Left ventricle myocardium superior (tissue), 1 donor: ENCODE data around the gene OLFML2A. TPM values are rescaled to one million over a fixed set of nuclear protein-coding genes. Genes with fewer than 3 reads are reported as not detected.

Source experiments
- ATAC-seq: fragments of 200-7000 bp; cut with Tn5 transposase; one replicate; pipeline ENCODE4 v1.9.1; 2020; ENCODE audit warnings: mild to moderate bottlenecking, moderate library complexity
- DNase-seq: peaks from one replicate; pipeline ENCODE4 v3.0.0-alpha.2; 2020
- intact Hi-C: fragments of 100-400 bp; cut with micrococcal nuclease; formaldehyde crosslinking; loops from one replicate; pipeline ENCODE4 v1.11.0; 2022
- total RNA-seq: library from RNA; stranded (reverse); fragmentation: NEBNext Ultra II Directional; extraction: Animal tissue kit (Norgen Biotek cat#: 25700); gene quantifications from one replicate; pipeline ENCODE4 v1.2.1, GENCODE V29; 2021
- donor health status: DM: no; HTN: yes; CAD: no; lungs with severe emphysema.

OLFML2A gene
- total RNA-seq, 1 donor from 2014 or later: 38.0 TPM

GRCh38 chr9:124758691-124759090 lies 18.2 kb upstream of the OLFML2A start:
- DNase-seq (no peak), ATAC-seq (no peak)
- intact Hi-C loops: no loop called here

GRCh38 chr9:124759327-124759726 lies 17.6 kb upstream of the OLFML2A start:
- no peak for ATAC-seq
- intact Hi-C loops: no loop called here
- DNase-seq: no peak

DNA sequence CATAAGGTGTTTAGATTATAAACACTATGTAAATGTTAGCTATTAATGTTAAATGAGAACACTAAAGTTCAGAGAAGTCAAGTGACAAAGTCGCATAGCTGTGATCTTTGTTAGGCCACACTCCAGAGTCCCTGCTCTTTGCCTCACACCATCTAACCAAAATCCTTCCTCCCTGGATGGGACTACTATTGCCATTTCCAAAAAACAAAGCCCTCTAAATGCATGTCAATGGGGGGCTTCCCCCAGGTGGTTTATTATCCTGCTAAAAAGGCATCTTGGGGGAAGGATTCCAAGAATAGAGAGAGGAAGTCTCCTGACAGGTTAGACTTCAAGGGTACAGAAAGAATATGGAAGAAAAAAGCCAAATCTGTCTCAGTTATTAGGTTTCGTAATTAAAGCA lies 16.2 kb upstream of the OLFML2A start:
- DNase-seq (no peak), ATAC-seq (no peak)
- intact Hi-C loops: no loop called here

DNA sequence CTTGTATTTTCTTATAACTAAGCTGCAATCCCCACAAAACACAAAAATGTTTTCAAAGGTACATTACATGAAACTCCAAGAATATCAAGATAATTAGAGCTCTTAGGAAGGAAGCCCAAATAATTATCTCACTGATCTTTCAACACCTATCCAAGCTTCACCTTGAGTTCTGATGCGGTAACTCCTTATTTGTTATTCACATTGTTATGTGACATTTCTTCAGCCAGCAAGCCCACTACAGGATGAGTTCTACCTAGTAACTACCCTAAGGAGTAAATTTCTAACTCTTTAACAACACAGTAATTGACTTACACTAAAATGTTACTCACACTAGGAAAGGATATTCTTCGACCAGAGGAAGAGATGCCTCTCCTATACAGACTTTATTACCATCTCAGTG lies 15.7 kb upstream of the OLFML2A start:
- intact Hi-C loops: no loop called here
- DNase-seq: no peak
- no peak for ATAC-seq

DNA sequence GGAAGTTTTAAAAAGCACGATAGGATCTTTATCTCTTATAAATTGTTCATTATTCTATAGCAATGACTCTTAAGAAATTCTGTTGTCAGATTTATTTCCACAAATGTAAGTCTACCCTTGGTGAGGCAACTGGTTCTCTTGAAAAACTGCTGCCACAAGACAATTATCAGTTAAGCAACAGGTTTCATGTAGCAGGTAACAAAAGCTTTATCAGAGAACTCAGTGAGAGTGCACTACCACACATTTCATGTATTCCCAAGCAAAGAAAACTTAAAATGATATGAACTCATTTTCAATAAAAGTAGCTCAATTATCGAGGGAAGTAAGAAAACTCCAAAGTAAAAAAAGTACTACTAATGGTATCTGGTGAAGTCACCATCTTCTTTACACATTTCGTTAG lies 15.2 kb upstream of the OLFML2A start:
- ATAC-seq (no peak), DNase-seq (no peak)
- intact Hi-C loops: no loop called here

GRCh38 chr9:124762633-124763032 lies 14.3 kb upstream of the OLFML2A start:
- DNase-seq (no peak), ATAC-seq (no peak)
- intact Hi-C loops: no loop called here

- DNase-seq: no peak
- ATAC-seq: peak; percentile 11
- intact Hi-C loops: no loop called here
Measured at GRCh38 chr9:124764774-124765438, 12.0 kb upstream of the OLFML2A start.

GRCh38 chr9:124765439-124765835 lies 11.5 kb upstream of the OLFML2A start:
- ATAC-seq: no peak

DNA sequence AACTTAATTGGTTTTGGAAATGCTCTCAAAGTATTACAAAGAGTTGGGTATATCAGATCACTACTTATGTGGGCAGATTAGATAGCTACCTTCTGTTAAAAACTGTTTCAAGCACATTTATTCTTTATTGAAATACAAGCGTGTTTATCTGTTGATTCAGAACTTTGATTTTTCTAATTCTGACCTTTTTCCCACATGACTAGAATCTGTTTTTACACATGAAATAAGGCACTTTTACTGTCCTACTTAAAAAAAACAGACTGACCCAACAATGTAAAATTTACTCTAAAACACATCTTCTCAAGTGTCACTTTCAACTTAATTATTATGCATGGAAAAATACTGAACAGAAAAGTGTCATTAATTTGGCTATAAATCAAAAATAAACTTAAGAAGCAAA lies 10.6 kb upstream of the OLFML2A start:
- no peak for ATAC-seq
- DNase-seq: no peak
- intact Hi-C loops: no loop called here

More at GRCh38 chr9:124765439-124765835, 11.5 kb upstream of the OLFML2A start:
- intact Hi-C loops: no loop called here
- no peak for DNase-seq

DNA sequence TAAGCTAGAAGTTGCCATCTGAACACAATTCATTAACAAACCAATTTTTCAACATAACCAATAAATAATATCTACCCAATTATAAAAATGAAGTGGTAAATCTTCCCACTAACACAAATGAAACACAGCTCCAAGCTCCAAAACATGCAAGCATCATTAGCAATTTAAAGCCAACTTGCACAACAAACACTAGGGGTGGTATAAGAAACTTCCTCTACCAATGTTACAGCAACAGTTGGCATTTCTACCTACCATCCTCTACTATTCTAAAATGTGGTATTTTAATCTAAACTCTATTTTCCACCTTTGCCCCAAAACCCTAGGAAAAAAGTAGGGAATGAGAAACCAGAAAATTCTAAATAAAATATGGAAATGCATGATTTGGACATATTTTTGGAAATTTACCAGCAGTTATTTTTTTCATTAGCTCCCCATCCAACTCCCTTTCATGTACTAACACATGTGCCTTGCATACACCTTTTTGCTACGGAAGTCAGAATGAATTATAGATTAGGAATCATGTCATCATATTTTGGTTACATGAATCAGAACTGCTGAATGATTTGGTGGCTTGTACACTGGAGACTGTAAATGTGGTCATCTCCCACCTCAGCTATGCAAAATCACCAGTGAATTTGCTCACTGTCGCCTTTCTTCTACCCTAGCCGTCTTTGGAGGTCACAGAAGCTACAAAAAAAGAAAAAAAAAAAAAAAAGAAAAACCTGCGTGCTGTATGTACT lies 9.9 kb upstream of the OLFML2A start:
- DNase-seq: no peak
- intact Hi-C loops: no loop called here
- no peak for ATAC-seq

GRCh38 chr9:124767821-124768220 lies 9.1 kb upstream of the OLFML2A start:
- intact Hi-C loops: no loop called here
- DNase-seq (no peak), ATAC-seq (no peak)

- intact Hi-C loops: no loop called here
- no peak for ATAC-seq
- no peak for DNase-seq
Measured at GRCh38 chr9:124768334-124768733, 8.6 kb upstream of the OLFML2A start.

DNA sequence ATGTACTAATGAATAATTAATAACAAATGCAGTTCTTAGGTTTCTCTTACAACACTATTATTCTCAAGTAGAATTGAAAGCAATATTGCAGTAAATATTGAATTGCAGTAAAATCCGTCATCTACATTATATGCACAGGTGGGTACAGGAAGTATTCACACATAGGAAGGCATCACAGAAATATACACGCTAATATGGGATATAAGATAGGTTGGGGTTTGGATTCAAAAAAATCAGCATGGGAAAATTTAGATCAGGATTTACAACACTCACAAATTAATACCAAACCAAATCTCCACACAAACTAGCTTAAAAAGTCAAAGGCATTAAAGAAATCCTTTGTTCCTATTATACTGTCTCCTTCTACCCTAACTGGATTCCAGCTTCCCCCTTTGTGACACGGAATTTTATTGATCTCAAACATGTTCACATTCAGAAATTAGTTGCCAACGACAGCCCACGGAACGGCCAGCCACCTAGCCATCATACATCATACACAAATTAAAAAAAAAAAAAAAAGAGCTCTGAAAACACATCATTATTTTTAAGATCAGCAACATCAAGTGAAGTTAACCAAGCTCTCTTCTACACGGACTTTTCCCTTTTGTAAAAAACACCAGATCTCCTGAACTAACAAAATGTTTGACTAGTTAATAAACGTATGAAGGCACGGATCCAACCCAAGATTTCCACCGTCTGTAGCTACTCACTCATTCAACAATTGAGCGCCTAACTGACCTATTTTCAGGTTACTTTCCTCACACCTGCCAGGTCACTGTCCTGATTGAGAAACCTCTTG lies 8.0 kb upstream of the OLFML2A start:
- DNase-seq (no peak), ATAC-seq (no peak)
- intact Hi-C loops: no loop called here

- ATAC-seq (no peak), DNase-seq (peak; percentile 59)
- intact Hi-C loops: loop anchor here (5.0 to 10.0 kb wide), 2 partner anchors 83 to 375 kb away; partner anchors contain the start of genes SCAI and WDR38
Measured at GRCh38 chr9:124769549-124770358, 7.2 kb upstream of the OLFML2A start.

DNA sequence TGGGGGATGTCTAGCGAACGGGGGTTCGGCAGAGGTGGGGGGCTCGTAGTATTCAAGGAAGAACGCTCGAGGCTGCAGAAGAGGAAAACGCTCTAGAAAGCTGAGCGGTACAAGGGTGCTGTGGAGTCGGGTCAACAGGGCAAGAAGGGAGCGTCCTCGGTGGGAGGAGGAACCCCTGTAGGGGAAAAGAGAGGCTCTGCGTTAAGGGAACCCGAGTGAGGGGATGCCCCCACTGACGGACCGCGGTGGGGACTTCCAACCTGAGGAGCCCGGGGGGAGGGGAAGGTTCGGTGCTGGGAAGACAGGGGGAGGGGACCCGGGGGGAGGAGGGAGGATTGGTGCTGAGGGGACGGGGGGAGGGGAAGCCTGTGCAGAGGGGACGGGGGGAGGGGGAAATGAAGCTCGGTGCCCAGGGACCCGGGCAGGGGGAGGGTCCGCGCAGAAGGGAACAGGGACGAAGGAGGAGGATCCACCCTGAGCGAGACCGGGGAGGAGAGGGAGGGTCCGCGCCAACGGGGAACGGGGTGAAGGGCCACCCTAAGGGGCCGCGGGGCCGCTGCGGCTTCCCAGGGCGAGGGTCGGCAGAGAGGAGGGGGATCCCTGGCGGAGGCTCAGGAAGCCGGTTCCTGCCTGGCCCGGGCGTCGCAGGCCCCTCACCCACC lies 6.4 kb upstream of the OLFML2A start:
- intact Hi-C loops: loop anchor here (5.0 to 10.0 kb wide), 2 partner anchors 82 to 374 kb away; partner anchors contain the start of genes SCAI and WDR38
- ATAC-seq: peak; percentile 1
- no peak for DNase-seq

DNA sequence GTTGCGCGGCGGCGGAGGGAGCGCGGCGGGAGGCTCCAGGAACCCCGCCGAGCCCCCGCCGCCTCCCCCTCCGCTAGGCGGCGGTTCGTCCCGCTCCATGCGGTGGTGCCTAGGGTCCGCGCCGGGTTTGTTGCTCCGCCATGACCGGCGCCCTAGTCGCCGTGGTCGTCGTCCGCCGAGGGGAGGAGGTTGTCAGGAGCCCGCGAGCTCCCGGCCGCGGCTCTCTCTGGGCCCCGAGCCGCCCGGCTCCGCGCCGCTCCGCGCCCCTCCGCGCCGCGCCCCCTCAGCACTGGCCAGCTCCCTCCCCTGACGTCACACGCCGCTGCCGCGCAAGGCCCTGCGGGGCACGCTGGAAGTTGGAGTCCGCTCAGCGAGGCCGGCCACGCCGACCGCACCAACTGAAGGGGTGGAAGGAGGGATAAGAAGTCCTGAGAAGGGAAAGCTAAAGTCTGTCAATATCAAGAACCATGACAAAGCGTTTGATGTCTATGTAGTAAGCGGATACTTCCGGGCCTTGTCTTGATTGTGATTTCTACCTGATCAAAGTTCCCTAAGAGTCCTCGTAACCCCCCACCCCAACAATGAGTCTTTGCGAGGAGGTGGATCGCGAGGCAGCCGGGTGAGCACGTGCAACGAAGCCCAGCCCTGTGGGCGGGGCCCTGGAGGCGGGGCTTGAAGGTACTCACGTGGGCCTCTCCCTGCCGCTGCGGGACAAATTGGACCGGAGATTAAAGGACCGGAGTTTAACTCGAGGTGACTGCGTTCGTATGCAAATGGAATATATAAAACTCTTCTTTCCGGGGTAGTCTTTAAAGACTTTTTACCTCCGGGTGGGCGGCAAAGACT lies 5.7 kb upstream of the OLFML2A start, which contains the start of gene NR6A1:
Gene NR6A1, minus strand, starts transcription at position 291 of the 846 bp plus-strand sequence.
- DNase-seq: peak; percentile 98
- intact Hi-C loops: loop anchor here (5.0 to 10.0 kb wide), 2 partner anchors 81 to 374 kb away; partner anchors contain the start of genes SCAI and WDR38
- ATAC-seq: peak; percentile 93

GRCh38 chr9:124771867-124772679 lies 4.9 kb upstream of the OLFML2A start:
- ATAC-seq: peak; percentile 39
- intact Hi-C loops: loop anchor here (5.0 to 10.0 kb wide), 2 partner anchors 80 to 373 kb away; partner anchors contain the start of genes SCAI and WDR38

More at GRCh38 chr9:124771867-124772679, 4.9 kb upstream of the OLFML2A start:
- peak; percentile 84 for DNase-seq
